ENCODE results near the gene SH2D6. TPM values are rescaled to one million over a fixed set of nuclear protein-coding genes. Genes with fewer than 3 reads are reported as not detected.

SH2D6 gene
- total and polyA plus RNA-seq, 9 of the 15 experiments (the other 6 are each of a cell fraction or from before 2014, with no cell fraction given), result 0.07 to 0.76 (median 0.33) TPM; not detected in 2

- TF ChIP-seq HOMEZ (CRISPR knock-in tag; IDR thresholded peaks at IDR 0.05) (no peak), MTA2 (IDR thresholded peaks at IDR 0.05; ENCODE audit: low read depth) (no peak), SAFB2 (IDR thresholded peaks at IDR 0.05; ENCODE audit: borderline replicate concordance, low read depth, low read length, severe bottlenecking) (no peak), SMARCE1 (IDR thresholded peaks at IDR 0.05) (0 out of 2 replicates have a peak, but pooled peaks have one; percentile 15), ZNF717 (CRISPR knock-in tag; IDR thresholded peaks at IDR 0.05) (no peak), CBX5 (IDR thresholded peaks at IDR 0.05; ENCODE audit: borderline replicate concordance, low read depth) (no peak), RNF219 (CRISPR knock-in tag; IDR thresholded peaks at IDR 0.05) (no peak), ARHGAP35 (IDR thresholded peaks at IDR 0.05; ENCODE audit: partially characterized antibody) (no peak), BRF1 (IDR thresholded peaks at IDR 0.05; ENCODE audit: borderline replicate concordance, extremely low read depth, insufficient read length) (no peak), RUNX1 (IDR thresholded peaks at IDR 0.05; ENCODE audit: low read depth) (no peak), GABPB1 (CRISPR knock-in tag; IDR thresholded peaks at IDR 0.05) (no peak), RBM14 (IDR thresholded peaks at IDR 0.05; ENCODE audit: borderline replicate concordance, insufficient read depth, low read depth, low read length) (no peak), TCFL5 (CRISPR knock-in tag; conservative IDR thresholded peaks at IDR 0.05) (no peak), USF2 (CRISPR knock-in tag; IDR thresholded peaks at IDR 0.05) (no peak), NFXL1 (CRISPR knock-in tag; IDR thresholded peaks at IDR 0.05) (no peak), ZNF12 (CRISPR knock-in tag; IDR thresholded peaks at IDR 0.05) (0 out of 2 replicates have a peak, but pooled peaks have one; percentile 50), ZNF583 (CRISPR knock-in tag; IDR thresholded peaks at IDR 0.05) (no peak), PCBP1 (IDR thresholded peaks at IDR 0.05; ENCODE audit: low read depth, low read length, poor library complexity, severe bottlenecking) (no peak), SRF (CRISPR knock-in tag; IDR thresholded peaks at IDR 0.05) (peak in 1 of 2 experiments; percentile 23; a peak in 1 of 4 replicates), NCOA1 (IDR thresholded peaks at IDR 0.05; ENCODE audit: low read depth) (no peak), BCOR (IDR thresholded peaks at IDR 0.05) (no peak), SRSF1 (IDR thresholded peaks at IDR 0.05; ENCODE audit: low read depth, low read length) (no peak), MTA3 (IDR thresholded peaks at IDR 0.05; ENCODE audit: borderline replicate concordance) (0 out of 2 replicates have a peak, but pooled peaks have one; percentile 46)
Measured at GRCh38 chr2:85414761-85415553, 3.6 kb upstream of the SH2D6 start (continued).

All from K562 (cell line).